HG03039 (cell line): Measurements from ENCODE around the gene EIF2S3.
"Not testable (repeated sequence)": the region's sequence is repeated elsewhere in the genome, so short reads cannot be mapped to it uniquely, and the experiment has no call there.

ENCODE experiments used
- ATAC-seq: cut with Tn5 transposase; IDR thresholded peaks from one replicate; pipeline ENCODE4 v1.9.1; 2021; ENCODE audit warnings: mild to moderate bottlenecking, moderate library complexity; ENCODE audit not compliant: unreplicated experiment

Gene EIF2S3

GRCh38 chrX:24049643-24050042 is 5.1 kb upstream of the EIF2S3 start:
- ATAC-seq = not testable (repeated sequence)

- ATAC-seq = not testable (repeated sequence)
These were observed 4.0 kb upstream of the EIF2S3 start for GRCh38 chrX:24050522-24051318.

GRCh38 chrX:24055043-24055356 is 244 bp downstream of the EIF2S3 start:
- peak; percentile 15 for ATAC-seq

GRCh38 chrX:24063488-24063887 is 8.7 kb downstream of the EIF2S3 start:
- ATAC-seq = no peak

GRCh38 chrX:24069877-24070276 is 15.1 kb downstream of the EIF2S3 start:
- no peak for ATAC-seq

- no peak for ATAC-seq
These were observed 24.7 kb downstream of the EIF2S3 start for GRCh38 chrX:24079411-24079810.

GRCh38 chrX:24080245-24080644 is 25.5 kb downstream of the EIF2S3 start:
- not testable (repeated sequence) for ATAC-seq

GRCh38 chrX:24080704-24081103 is 25.9 kb downstream of the EIF2S3 start:
- ATAC-seq = no peak

- ATAC-seq = no peak
These were observed 27.0 kb downstream of the EIF2S3 start for GRCh38 chrX:24081661-24082154.

GRCh38 chrX:24082447-24082846 is 27.7 kb downstream of the EIF2S3 start:
- ATAC-seq = no peak

GRCh38 chrX:24085101-24085500 is 30.3 kb downstream of the EIF2S3 start:
- ATAC-seq = no peak

GRCh38 chrX:24090300-24091200 is 35.8 kb downstream of the EIF2S3 start:
- ATAC-seq = no peak

GRCh38 chrX:24093746-24094145 is 39.0 kb downstream of the EIF2S3 start:
- no peak for ATAC-seq

GRCh38 chrX:24097741-24098260 is 43.0 kb downstream of the EIF2S3 start:
- ATAC-seq = no peak

GRCh38 chrX:24098932-24099331 is 44.2 kb downstream of the EIF2S3 start:
- ATAC-seq = no peak

GRCh38 chrX:24099394-24099793 is 44.6 kb downstream of the EIF2S3 start:
- no peak for ATAC-seq

- no peak for ATAC-seq
These were observed 46.0 kb downstream of the EIF2S3 start for GRCh38 chrX:24100713-24101112.

GRCh38 chrX:24110069-24110468 is 55.3 kb downstream of the EIF2S3 start:
- ATAC-seq = no peak

- ATAC-seq = no peak
These were observed 58.4 kb downstream of the EIF2S3 start for GRCh38 chrX:24113181-24113580.

GRCh38 chrX:24117258-24117657 is 62.5 kb downstream of the EIF2S3 start:
- no peak for ATAC-seq

GRCh38 chrX:24124244-24124799 is 69.6 kb downstream of the EIF2S3 start:
- no peak for ATAC-seq
